HL-60 (cell line): ENCODE data around the gene KDM8.

Experiments
- DNase-seq, 2 experiments: peaks; one replicate each; pipeline ENCODE4 v3.0.0-alpha.2; 2010 to 2020; ENCODE audit warnings: low read depth in 1 of 2, low spot score in 1 of 2
- H3K27ac ChIP-seq: fragments of 250-450 bp; sonication (Bioruptor Pico); replicated peaks from 2 replicates; pipeline ENCODE4 v1.5.1; 2020; ENCODE audit warnings: mild to moderate bottlenecking, moderate library complexity
- H3K27me3 ChIP-seq: fragments of 250-450 bp; sonication (Bioruptor Pico); 2 replicates; pipeline ENCODE4 v1.5.1; 2021; ENCODE audit warnings: mild to moderate bottlenecking, moderate library complexity; ENCODE audit not compliant: insufficient read depth, poor library complexity, severe bottlenecking
- H3K4me3 ChIP-seq: replicated peaks from 2 replicates; pipeline ENCODE4 v1.5.1; 2011; ENCODE audit warnings: mild to moderate bottlenecking, control low read depth, low read length; ENCODE audit not compliant: insufficient read depth
- CTCF ChIP-seq: IDR thresholded peaks from one replicate; pipeline ENCODE4 v1.5.1; 2011; ENCODE audit warnings: low read length, control low read depth, inconsistent platforms; ENCODE audit not compliant: insufficient read depth
- GABPA ChIP-seq: IDR thresholded peaks from 2 replicates; pipeline ENCODE4 v1.6.1; 2012; ENCODE audit warnings: low read depth
- POLR2AphosphoS5 ChIP-seq: IDR thresholded peaks from 2 replicates; pipeline ENCODE4 v1.6.1; 2012; ENCODE audit warnings: low read depth
- REST ChIP-seq: IDR thresholded peaks from 2 replicates; pipeline ENCODE4 v1.6.1; 2012; ENCODE audit warnings: low read depth; ENCODE audit not compliant: insufficient replicate concordance
- SPI1 ChIP-seq: IDR thresholded peaks from 2 replicates; pipeline ENCODE4 v1.6.1; 2012; ENCODE audit warnings: low read depth, mild to moderate bottlenecking, borderline replicate concordance

KDM8 gene

GRCh38 chr16:27188633-27189032, 14.7 kb upstream of the KDM8 start:
- Histone ChIP-seq H3K27ac (no peak overlapping the region), H3K27me3 (no peaks in the 10 kb centered on the region), H3K4me3 (no peak overlapping the region)
- TF ChIP-seq POLR2AphosphoS5 (no peak), CTCF (no peak), REST (no peak), SPI1 (no peak), GABPA (no peak)
- no peak for DNase-seq

- TF ChIP-seq REST (no peak), SPI1 (no peak), GABPA (no peak), CTCF (no peak), POLR2AphosphoS5 (no peak)
- Histone ChIP-seq H3K27ac (no peak overlapping the region), H3K27me3 (no peaks in the 10 kb centered on the region), H3K4me3 (no peak overlapping the region)
- DNase-seq: no peak
Measured at GRCh38 chr16:27189335-27189972, 13.9 kb upstream of the KDM8 start.

GRCh38 chr16:27190316-27190871, 12.9 kb upstream of the KDM8 start:
- H3K27ac ChIP-seq: no peak overlapping the region
- H3K4me3 ChIP-seq: no peak overlapping the region
- no peaks in the 10 kb centered on the region for H3K27me3 ChIP-seq
- TF ChIP-seq CTCF (no peak), POLR2AphosphoS5 (no peak), GABPA (no peak), SPI1 (no peak), REST (no peak)
- DNase-seq: no peak
